AG04450 (cell line): ENCODE measurements around the gene PTPN18. TPM values are rescaled to one million over a fixed set of nuclear protein-coding genes. Genes with fewer than 3 reads are reported as not detected.

ENCODE experiments used
- CTCF ChIA-PET: fragments of 300-600, 350-600 bp; formaldehyde crosslinking; extraction: SDS; loops from one replicate; lab custom pipeline; 2022; ENCODE audit warnings: antibody characterized with exemption, inconsistent platforms; lab: Charles Lee
- POLR2A ChIA-PET: fragments of 350-600 bp; formaldehyde crosslinking; extraction: SDS; loops from one replicate; lab custom pipeline; 2021; ENCODE audit warnings: antibody characterized with exemption, inconsistent platforms; lab: Yijun Ruan, JAX
- DNase-seq: peaks from one replicate; pipeline ENCODE4 v3.0.0-alpha.2; 2011; ENCODE audit warnings: low read depth, low spot score
- H3K27ac ChIP-seq: one replicate; pipeline ENCODE4 v1.5.1; 2012; ENCODE audit warnings: low read depth, low read length, control low read depth
- H3K27me3 ChIP-seq: one replicate; pipeline ENCODE4 v1.6.0; 2012; ENCODE audit warnings: low read length; ENCODE audit not compliant: control insufficient read depth, insufficient read depth
- H3K4me3 ChIP-seq: 2 replicates; pipeline ENCODE4 v1.5.1; 2011; ENCODE audit warnings: mild to moderate bottlenecking, low read depth, low read length, control low read depth
- H3K9me3 ChIP-seq: 2 replicates; pipeline ENCODE4 v1.5.1; 2012; ENCODE audit warnings: low read length; ENCODE audit not compliant: control insufficient read depth, insufficient read depth
- polyA plus RNA-seq: library from polyadenylated mRNA; depleted of rRNA; stranded (reverse); fragments of >200 nt; gene quantifications from 2 replicates; pipeline ENCODE4 v1.2.3, GENCODE V29; 2011
- TF ChIP-seq, protein P1 (sequence below): IDR thresholded peaks from 2 replicates; pipeline ENCODE4 v1.5.1; 2011; ENCODE audit warnings: low read depth, low read length, control low read depth, inconsistent platforms

The PTPN18 gene
- polyA plus RNA-seq, 1 experiment, result 10.1 TPM

DNA sequence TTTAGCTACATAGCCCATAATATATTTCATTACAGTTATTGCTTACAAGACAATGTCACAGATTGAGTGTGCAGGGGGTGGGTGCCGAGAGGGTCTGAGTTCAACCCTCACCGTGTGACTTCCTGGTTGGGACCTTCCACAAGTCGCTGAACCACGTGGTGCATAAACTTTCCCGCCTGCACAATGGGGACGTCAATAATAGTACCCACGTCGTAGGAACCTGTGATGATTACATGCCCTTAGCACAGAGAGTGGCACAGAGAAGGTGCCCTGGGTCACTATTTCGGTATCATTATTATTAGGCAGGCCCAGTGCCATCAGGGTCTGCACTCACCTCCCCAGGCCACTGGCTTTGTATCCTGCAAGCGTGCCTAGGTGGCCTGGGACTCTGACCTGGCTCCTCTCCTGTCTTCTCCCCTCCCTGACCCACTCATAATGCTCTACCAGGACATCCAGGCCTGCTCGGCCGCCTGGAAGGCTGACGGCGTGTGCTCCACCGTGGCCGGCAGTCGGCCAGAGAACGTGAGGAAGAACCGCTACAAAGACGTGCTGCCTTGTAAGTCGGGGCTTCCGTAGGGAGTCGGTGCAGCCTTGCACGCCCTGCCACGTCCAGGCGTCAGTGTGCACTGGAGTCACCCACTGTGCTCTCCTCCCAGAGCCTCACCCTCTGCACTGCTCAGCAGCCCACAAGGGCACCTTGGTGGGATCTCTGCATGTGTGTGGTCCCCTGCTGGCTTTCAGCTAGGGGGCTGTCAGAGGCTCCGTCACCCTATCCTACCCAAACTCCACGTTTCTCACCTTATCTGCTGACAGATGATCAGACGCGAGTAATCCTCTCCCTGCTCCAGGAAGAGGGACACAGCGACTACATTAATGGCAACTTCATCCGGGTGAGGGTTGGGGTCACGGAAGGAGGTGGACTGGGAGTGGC is 2.8 kb downstream of the PTPN18 start:
- CTCF ChIA-PET, result no interaction called here
- no peak for DNase-seq
- Histone ChIP-seq H3K27me3 (no peaks in the 10 kb centered on the region), H3K9me3 (no peaks in the 10 kb centered on the region; the same call in 1 of the 2 replicates), H3K4me3 (no peak overlapping the region), H3K27ac (no peak overlapping the region)
- TF ChIP-seq, protein P1, sequence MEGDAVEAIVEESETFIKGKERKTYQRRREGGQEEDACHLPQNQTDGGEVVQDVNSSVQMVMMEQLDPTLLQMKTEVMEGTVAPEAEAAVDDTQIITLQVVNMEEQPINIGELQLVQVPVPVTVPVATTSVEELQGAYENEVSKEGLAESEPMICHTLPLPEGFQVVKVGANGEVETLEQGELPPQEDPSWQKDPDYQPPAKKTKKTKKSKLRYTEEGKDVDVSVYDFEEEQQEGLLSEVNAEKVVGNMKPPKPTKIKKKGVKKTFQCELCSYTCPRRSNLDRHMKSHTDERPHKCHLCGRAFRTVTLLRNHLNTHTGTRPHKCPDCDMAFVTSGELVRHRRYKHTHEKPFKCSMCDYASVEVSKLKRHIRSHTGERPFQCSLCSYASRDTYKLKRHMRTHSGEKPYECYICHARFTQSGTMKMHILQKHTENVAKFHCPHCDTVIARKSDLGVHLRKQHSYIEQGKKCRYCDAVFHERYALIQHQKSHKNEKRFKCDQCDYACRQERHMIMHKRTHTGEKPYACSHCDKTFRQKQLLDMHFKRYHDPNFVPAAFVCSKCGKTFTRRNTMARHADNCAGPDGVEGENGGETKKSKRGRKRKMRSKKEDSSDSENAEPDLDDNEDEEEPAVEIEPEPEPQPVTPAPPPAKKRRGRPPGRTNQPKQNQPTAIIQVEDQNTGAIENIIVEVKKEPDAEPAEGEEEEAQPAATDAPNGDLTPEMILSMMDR, result no peak
- POLR2A ChIA-PET, result no interaction called here

DNA sequence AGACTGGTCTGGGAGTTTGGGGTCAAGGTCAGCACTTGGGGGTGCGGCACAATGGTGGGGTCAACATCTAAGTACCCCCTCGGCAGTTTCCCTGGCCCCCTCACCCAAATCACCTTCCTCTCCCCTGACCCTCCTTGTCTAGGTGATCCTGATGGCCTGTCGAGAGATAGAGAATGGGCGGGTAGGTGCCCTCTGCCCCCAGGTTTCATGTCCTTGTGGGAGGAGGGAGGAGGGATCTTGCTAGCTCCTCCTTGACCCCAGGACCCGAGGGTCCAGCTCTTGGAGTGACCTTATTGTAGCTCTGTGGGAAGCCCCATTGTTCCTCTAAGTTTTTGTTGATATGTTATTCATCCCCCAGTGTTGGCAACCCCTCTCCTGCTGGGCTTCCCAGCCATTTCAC is 3.6 kb downstream of the PTPN18 start:
- Histone ChIP-seq H3K9me3 (no peaks in the 10 kb centered on the region; the same call in 1 of the 2 replicates), H3K27ac (no peak overlapping the region), H3K4me3 (no peak overlapping the region), H3K27me3 (no peaks in the 10 kb centered on the region)
- CTCF ChIA-PET, result no interaction called here
- TF ChIP-seq, protein P1, result no peak
- POLR2A ChIA-PET, result no interaction called here
- no peak for DNase-seq

GRCh38 chr2:130363479-130363878 is 7.6 kb downstream of the PTPN18 start:
- Histone ChIP-seq H3K9me3 (peaks cover 3% of the 10 kb centered on the region), H3K27ac (no peak overlapping the region), H3K27me3 (no peaks in the 10 kb centered on the region), H3K4me3 (no peak overlapping the region)
- TF ChIP-seq, protein P1, result no peak
- CTCF ChIA-PET, result no interaction called here
- POLR2A ChIA-PET, result no interaction called here
- DNase-seq, result no peak

GRCh38 chr2:130365075-130365474 is 9.2 kb downstream of the PTPN18 start:
- no peak overlapping the region for H3K4me3 ChIP-seq
- H3K9me3 ChIP-seq, result peaks cover 3% of the 10 kb centered on the region; the same call in 1 of the 2 replicates
- no peaks in the 10 kb centered on the region for H3K27me3 ChIP-seq
- CTCF ChIA-PET, result no interaction called here
- no peak overlapping the region for H3K27ac ChIP-seq
- TF ChIP-seq, protein P1, result no peak
- POLR2A ChIA-PET, result no interaction called here
- DNase-seq, result no peak

DNA sequence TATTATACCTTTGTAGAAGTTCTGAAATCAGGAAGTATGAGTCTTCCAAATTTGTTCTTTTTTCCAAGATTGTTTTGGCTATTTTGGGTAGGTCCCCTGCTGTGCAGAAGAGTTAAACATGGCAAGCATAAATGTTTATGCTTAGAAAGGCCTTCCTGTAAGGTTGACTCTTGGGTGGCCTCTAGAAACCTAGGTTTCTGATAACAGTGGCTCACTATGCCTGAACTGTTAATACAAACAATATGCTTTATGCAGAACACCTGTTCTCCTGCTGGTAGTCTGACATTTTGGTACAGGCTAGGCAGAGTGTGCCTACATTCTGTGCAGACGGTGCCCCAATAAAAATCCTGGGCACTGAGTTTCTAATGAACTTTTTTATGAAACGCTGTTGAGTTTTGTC is 10.1 kb downstream of the PTPN18 start:
- CTCF ChIA-PET, result interaction anchor here (1.0 to 1.3 kb wide), 3 partner anchors 11 to 33 kb away, joined by 3 to 9 read pairs (median 4); partner anchors contain the start of gene PTPN18
- Histone ChIP-seq H3K4me3 (no peak overlapping the region), H3K27ac (no peak overlapping the region), H3K9me3 (peaks cover 3% of the 10 kb centered on the region; the same call in 1 of the 2 replicates), H3K27me3 (no peaks in the 10 kb centered on the region)
- POLR2A ChIA-PET, result no interaction called here
- TF ChIP-seq, protein P1, result no peak
- DNase-seq, result no peak
